K562 (cell line): Measurements from ENCODE around the gene KCTD12. TPM values are rescaled to one million over a fixed set of nuclear protein-coding genes. Genes with fewer than 3 reads are reported as not detected.

Source experiments
- ATAC-seq: fragments of 200-7000 bp; cut with Tn5 transposase; 3 replicates; pipeline ENCODE4 v1.9.1; 2020; ENCODE audit warnings: moderate library complexity
- BruUV-seq: library from RNA; stranded (reverse); fragments of 400-500 nt; replicated peaks from 2 replicates; lab custom pipeline; 2021; lab: Mats Ljungman, UMichigan
- CTCF ChIA-PET: fragments of 300-600 bp; formaldehyde crosslinking; extraction: SDS; loops from one replicate; lab custom pipeline; 2021; ENCODE audit warnings: low intra/inter-chr PET ratio; lab: Yijun Ruan, JAX
- POLR2A ChIA-PET: fragments of 300-600, 350-650 bp; sonication (Branson Sonifier 250); formaldehyde crosslinking; extraction: SDS; loops from one replicate; lab custom pipeline; 2021; ENCODE audit warnings: antibody characterized with exemption, inconsistent platforms; lab: Yijun Ruan, JAX
- DNase-seq, 4 experiments: peaks; one replicate each; pipeline versions ENCODE4 v3.0.0 to v3.0.0-alpha.2; 2011 to 2018; ENCODE audit warnings: low spot score in 3 of 4, mixed read lengths in 3 of 4; ENCODE audit errors: extremely low read depth in 1 of 4
- FAIRE-seq: peaks from 2 replicates; lab custom pipeline; 2011; peaks lifted over from hg19 to GRCh38; lab: Jason Lieb, UNC
- H2AFZ ChIP-seq: 2 replicates; pipeline ENCODE4 v1.6.0; 2011; ENCODE audit warnings: low read depth, low read length, control low read depth, inconsistent platforms
- H3K27ac ChIP-seq: fragments of 200-600 bp; 3 replicates; pipeline ENCODE4 v1.8.0; 2011; ENCODE audit warnings: low read depth, mild to moderate bottlenecking, control low read depth, inconsistent platforms, low read length, moderate library complexity, mixed read lengths; ENCODE audit errors: extremely low read depth
- H3K27me3 ChIP-seq, 2 experiments: fragments of 300-600 bp in 1 of 2; 2 replicates in 1 of 2; 3 replicates in 1 of 2; pipeline versions ENCODE4 v1.6.0 to v1.8.0; 2011; ENCODE audit warnings: inconsistent platforms in 2 of 2, low read length in 2 of 2, mild to moderate bottlenecking in 1 of 2, mixed read lengths in 1 of 2, moderate library complexity in 1 of 2; ENCODE audit not compliant: control insufficient read depth in 2 of 2, insufficient read depth in 2 of 2
- H3K36me3 ChIP-seq: fragments of 300-600 bp; 3 replicates; pipeline ENCODE4 v1.8.0; 2011; ENCODE audit warnings: mild to moderate bottlenecking, low read length, inconsistent platforms; ENCODE audit not compliant: control insufficient read depth, insufficient read depth
- H3K4me1 ChIP-seq, 2 experiments: fragments of 200-600 bp in 1 of 2; replicated peaks in 1 of 2; 2 replicates in 1 of 2; 3 replicates in 1 of 2; pipeline versions ENCODE4 v1.5.1 to v1.8.0; 2011; ENCODE audit warnings: inconsistent platforms in 2 of 2, low read length in 2 of 2, mild to moderate bottlenecking in 1 of 2, mixed read lengths in 1 of 2, moderate library complexity in 1 of 2; ENCODE audit not compliant: control insufficient read depth in 2 of 2, insufficient read depth in 2 of 2
- H3K4me2 ChIP-seq: 2 replicates; pipeline ENCODE4 v1.6.1; 2011; ENCODE audit warnings: low read length, control low read depth, inconsistent platforms, mixed read lengths; ENCODE audit not compliant: insufficient read depth
- H3K4me3 ChIP-seq: fragments of 200-600 bp; sonication (generic), shearing (Covaris generic); 2 replicates; pipeline ENCODE4 v1.5.1; 2016; ENCODE audit warnings: control low read depth, inconsistent platforms
- H3K79me2 ChIP-seq: fragments of 200-600 bp; 3 replicates; pipeline ENCODE4 v1.8.0; 2011; ENCODE audit warnings: low read length, inconsistent platforms; ENCODE audit not compliant: control insufficient read depth, insufficient read depth
- H3K9ac ChIP-seq, 2 experiments: 2 replicates each; pipeline versions ENCODE4 v1.6.0 to v1.6.1; 2011; ENCODE audit warnings: low read depth in 2 of 2, low read length in 2 of 2, control low read depth in 1 of 2, inconsistent platforms in 1 of 2, mild to moderate bottlenecking in 1 of 2, mixed read lengths in 1 of 2; ENCODE audit not compliant: insufficient read depth in 1 of 2
- H3K9me1 ChIP-seq: one replicate; pipeline ENCODE4 v1.6.0; 2011; ENCODE audit warnings: inconsistent platforms, mild to moderate bottlenecking, low read length, moderate library complexity; ENCODE audit not compliant: control insufficient read depth, insufficient read depth
- H3K9me3 ChIP-seq: replicated peaks from 2 replicates; pipeline ENCODE4 v1.5.1; 2011; ENCODE audit warnings: low read depth, low read length, inconsistent platforms; ENCODE audit not compliant: control insufficient read depth, insufficient read depth
- H4K20me1 ChIP-seq: replicated peaks from 2 replicates; pipeline ENCODE4 v1.6.1; 2011; ENCODE audit warnings: low read length, inconsistent platforms, mixed read lengths; ENCODE audit not compliant: control insufficient read depth, insufficient read depth
- MIER1 ChIP-seq: fragments of 450-650 bp; IDR thresholded peaks from 2 replicates; pipeline ENCODE4 v1.6.1; 2016; ENCODE audit warnings: antibody characterized with exemption, mild to moderate bottlenecking, low read depth
- RCOR1 ChIP-seq, 2 experiments: IDR thresholded peaks; 2 replicates each; pipeline ENCODE4 v1.6.1; 2012; ENCODE audit warnings: low read depth in 2 of 2, low read length in 2 of 2, borderline replicate concordance in 1 of 2, improper control_type of control experiment in 1 of 2
- THRAP3 ChIP-seq: fragments of 450-650 bp; IDR thresholded peaks from 2 replicates; pipeline ENCODE4 v1.6.1; 2016; ENCODE audit warnings: mild to moderate bottlenecking, inconsistent platforms, borderline replicate concordance
- ZNF41 ChIP-seq: fragments of 250-450 bp; sonication (Bioruptor Pico); conservative IDR thresholded peaks from 2 replicates; pipeline ENCODE4 v1.4.0; 2020; ENCODE audit warnings: mild to moderate bottlenecking
- ZNF740 ChIP-seq, 3 experiments: fragments of 200-800 bp in 1 of 3; sonication (Bioruptor generic) in 1 of 3; sonication (generic) in 1 of 3; formaldehyde crosslinking in 1 of 3; IDR thresholded peaks; 2 replicates each; pipeline versions ENCODE4 v1.6.1 to v1.8.0; 2016 to 2022; ENCODE audit warnings: mild to moderate bottlenecking in 2 of 3, missing compliant biosample characterization in 2 of 3, missing genetic modification characterization in 2 of 3, missing genetic modification reagents in 1 of 3
- WGBS: fragments of 100-300 bp; shearing (Covaris generic); methylation state at CpG from one replicate; pipeline ENCODE4 v1.1.6; 2016; ENCODE audit warnings: low coverage, mixed read lengths; ENCODE audit not compliant: insufficient coverage; ENCODE audit errors: missing lambda C conversion rate; 5-methylcytosine and 5-hydroxymethylcytosine counted together
- in situ Hi-C: fragments of 300-500 bp; cut with MboI; formaldehyde crosslinking; loops from 4 replicates; pipeline ENCODE4 v1.15.0; 2018; ENCODE audit warnings: inconsistent platforms, mixed read lengths
- intact Hi-C: fragments of 100-400 bp; cut with micrococcal nuclease; formaldehyde crosslinking; loops from 2 replicates; pipeline ENCODE4 v1.14.2; 2022
- polyA plus RNA-seq, 8 experiments: library from polyadenylated mRNA; depleted of rRNA in 4 of 8; stranded (reverse) in 5 of 8; unstranded in 3 of 8; fragments of >200 nt; fragmentation: Nextera tagmentation in 2 of 8; fragmentation: Illumina TruSeq in 1 of 8; extraction: Ambion mirVana in 2 of 8; extraction: Trizol in 1 of 8; gene quantifications; 2 replicates each; pipeline versions ENCODE4 v1.2.1 to v1.2.3, GENCODE V29; 2011 to 2014; ENCODE audit warnings: inconsistent platforms in 1 of 8, missing spikeins in 1 of 8
- total RNA-seq, 7 experiments: library from RNA; depleted of rRNA in 6 of 7; stranded (reverse); fragments of >200 nt in 6 of 7; fragmentation: Illumina TruSeq in 2 of 7; extraction: Trizol in 2 of 7; gene quantifications; 2 replicates each; pipeline versions ENCODE4 v1.2.1 to v1.2.3, GENCODE V29; 2011 to 2021; ENCODE audit warnings: low replicate concordance in 1 of 7

The KCTD12 gene
- total and polyA plus RNA-seq, 9 of the 15 experiments (the other 6 are each of a cell fraction or from before 2014, with no cell fraction given) = 0.14 to 0.93 (median 0.32) TPM

- Histone ChIP-seq H3K9me3 (no peaks in the 10 kb centered on the region), H3K4me1 (no peaks in the 10 kb centered on the region), H3K4me3 (no peak overlapping the region), H3K9me1 (no peaks in the 10 kb centered on the region), H4K20me1 (no peaks in the 10 kb centered on the region), H3K36me3 (no peaks in the 10 kb centered on the region), H3K79me2 (no peaks in the 10 kb centered on the region), H3K27me3 (no peaks in the 10 kb centered on the region; a peak in 1 of 5 replicates), H3K9ac (no peak overlapping the region), H3K27ac (no peak overlapping the region), H3K4me2 (no peak overlapping the region), H2AFZ (no peak overlapping the region)
- FAIRE-seq (no peak), DNase-seq (no peak), ATAC-seq (no peak)
- POLR2A ChIA-PET = no interaction called here
- in situ Hi-C loops (no loop called here), intact Hi-C loops (no loop called here)
- TF ChIP-seq THRAP3 = no peak
- TF ChIP-seq MIER1 = no peak
- TF ChIP-seq ZNF41 (CRISPR knock-in tag) = no peak
- TF ChIP-seq ZNF740 (CRISPR knock-in tag; IDR thresholded peaks at IDR 0.05) = no peak
- no peak for TF ChIP-seq ZNF740 (tag; IDR thresholded peaks at IDR 0.05)
- TF ChIP-seq RCOR1 (IDR thresholded peaks at IDR 0.05; ENCODE audit: borderline replicate concordance in 1 of 2, low read depth in 2 of 2, low read length in 2 of 2) = no peak
- CTCF ChIA-PET = no interaction called here
- WGBS = 14% methylated on average over 4 of the region's 4 CpGs
- no TSS peak for BruUV-seq
Measured at GRCh38 chr13:76932076-76932475, 45.9 kb upstream of the KCTD12 start.
